Coronary artery (tissue), 2 donors: Measurements from ENCODE around the gene RGS17.
"Not testable (repeated sequence)": the region's sequence is repeated elsewhere in the genome, so short reads cannot be mapped to it uniquely, and the experiment has no call there.

Experiments
- DNase-seq: peaks from one replicate; pipeline ENCODE4 v3.0.0-alpha.2; 2017; ENCODE audit warnings: low spot score
- H3K27ac ChIP-seq, 2 donors: fragments of 200-600 bp; sonication (generic); one replicate each; pipeline ENCODE4 v1.5.1; 2016 to 2019
- H3K4me3 ChIP-seq: fragments of 200-600 bp; sonication (generic); 2 replicates; pipeline ENCODE4 v1.5.1; 2016; ENCODE audit warnings: mild to moderate bottlenecking, moderate library complexity
- TF ChIP-seq, protein P1 (sequence below): fragments of 200-600 bp; sonication (generic); IDR thresholded peaks from one replicate; pipeline ENCODE4 v1.5.1; 2019; ENCODE audit warnings: antibody characterized with exemption

RGS17 gene

DNA sequence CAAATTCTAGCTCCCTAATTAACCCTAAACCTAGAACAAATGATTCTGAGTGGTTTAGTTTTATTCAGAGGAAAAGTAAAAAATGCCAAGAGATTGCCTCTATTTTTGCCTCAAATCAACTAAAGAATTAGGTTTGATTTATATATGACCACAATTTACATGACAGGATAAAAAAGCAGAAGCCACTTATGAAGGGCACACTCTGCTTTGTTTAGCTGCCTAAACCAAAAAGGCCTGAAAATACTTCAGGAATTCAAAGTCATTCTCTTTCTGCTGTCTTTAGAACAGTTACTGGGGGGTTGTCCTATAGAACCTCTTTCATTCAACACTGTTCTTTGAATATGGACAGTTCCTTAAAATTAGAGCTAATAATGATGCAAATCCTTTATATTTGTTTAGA, 153.5 kb downstream of the RGS17 start:
- H3K27ac ChIP-seq, result no peak overlapping the region
- DNase-seq, result no peak
- H3K4me3 ChIP-seq, result no peak overlapping the region
- TF ChIP-seq, protein P1, sequence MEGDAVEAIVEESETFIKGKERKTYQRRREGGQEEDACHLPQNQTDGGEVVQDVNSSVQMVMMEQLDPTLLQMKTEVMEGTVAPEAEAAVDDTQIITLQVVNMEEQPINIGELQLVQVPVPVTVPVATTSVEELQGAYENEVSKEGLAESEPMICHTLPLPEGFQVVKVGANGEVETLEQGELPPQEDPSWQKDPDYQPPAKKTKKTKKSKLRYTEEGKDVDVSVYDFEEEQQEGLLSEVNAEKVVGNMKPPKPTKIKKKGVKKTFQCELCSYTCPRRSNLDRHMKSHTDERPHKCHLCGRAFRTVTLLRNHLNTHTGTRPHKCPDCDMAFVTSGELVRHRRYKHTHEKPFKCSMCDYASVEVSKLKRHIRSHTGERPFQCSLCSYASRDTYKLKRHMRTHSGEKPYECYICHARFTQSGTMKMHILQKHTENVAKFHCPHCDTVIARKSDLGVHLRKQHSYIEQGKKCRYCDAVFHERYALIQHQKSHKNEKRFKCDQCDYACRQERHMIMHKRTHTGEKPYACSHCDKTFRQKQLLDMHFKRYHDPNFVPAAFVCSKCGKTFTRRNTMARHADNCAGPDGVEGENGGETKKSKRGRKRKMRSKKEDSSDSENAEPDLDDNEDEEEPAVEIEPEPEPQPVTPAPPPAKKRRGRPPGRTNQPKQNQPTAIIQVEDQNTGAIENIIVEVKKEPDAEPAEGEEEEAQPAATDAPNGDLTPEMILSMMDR, result no peak

DNA sequence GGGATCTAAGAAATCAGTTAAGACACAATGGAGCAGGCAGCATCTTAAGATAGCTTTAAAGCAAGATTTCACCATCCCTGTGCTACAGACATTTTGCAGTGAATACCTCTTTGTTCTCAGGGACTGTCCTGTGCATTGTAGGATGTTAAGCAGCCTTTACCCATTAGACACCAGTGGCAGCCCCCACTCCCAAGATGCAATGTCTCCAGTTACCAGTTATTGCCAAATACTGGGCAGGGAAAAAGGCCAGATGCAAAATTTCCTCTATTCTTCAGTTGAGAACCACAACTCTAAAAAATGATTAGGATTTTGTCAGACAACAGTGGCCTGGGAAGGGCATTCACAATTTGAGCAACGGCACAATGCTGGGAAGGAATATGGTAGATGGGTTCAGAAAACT, 154.3 kb downstream of the RGS17 start:
- DNase-seq, result no peak
- TF ChIP-seq, protein P1, result no peak
- Histone ChIP-seq H3K27ac (no peak overlapping the region), H3K4me3 (no peak overlapping the region)

DNA sequence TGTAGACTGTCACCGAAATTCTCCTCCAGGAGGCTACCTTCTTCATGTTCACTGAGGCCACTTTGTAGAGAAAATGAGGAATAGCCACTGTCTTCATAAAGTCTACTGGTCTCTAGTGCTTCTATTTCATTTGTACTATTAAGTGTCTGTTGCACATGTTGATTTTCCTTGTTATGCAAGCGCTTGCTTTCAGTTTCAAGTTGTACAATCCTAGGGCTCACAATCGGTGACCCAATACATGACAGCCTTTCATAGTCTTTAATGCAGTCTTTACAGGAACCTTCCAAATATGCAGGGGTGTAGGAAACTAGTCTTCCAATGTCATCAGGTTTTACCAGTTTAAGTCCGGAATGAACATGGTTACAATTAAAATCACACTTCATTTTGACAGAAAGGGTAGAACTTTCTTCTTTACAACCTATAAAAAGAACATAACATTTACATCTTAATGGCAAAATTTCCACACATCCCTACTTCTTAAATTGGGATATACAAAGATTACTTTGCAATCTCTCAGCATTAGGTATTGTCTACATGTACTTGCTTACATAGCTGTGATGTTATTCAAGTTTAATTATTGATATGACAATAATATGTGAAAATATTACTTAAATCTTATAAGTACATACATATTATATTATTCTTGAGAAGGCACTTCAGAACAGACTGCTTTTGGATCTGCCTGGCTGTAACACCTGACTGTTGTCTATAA, 155.7 kb downstream of the RGS17 start:
- H3K4me3 ChIP-seq, result no peak overlapping the region
- DNase-seq, result no peak
- TF ChIP-seq, protein P1, result no peak
- H3K27ac ChIP-seq, result no peak overlapping the region

DNA sequence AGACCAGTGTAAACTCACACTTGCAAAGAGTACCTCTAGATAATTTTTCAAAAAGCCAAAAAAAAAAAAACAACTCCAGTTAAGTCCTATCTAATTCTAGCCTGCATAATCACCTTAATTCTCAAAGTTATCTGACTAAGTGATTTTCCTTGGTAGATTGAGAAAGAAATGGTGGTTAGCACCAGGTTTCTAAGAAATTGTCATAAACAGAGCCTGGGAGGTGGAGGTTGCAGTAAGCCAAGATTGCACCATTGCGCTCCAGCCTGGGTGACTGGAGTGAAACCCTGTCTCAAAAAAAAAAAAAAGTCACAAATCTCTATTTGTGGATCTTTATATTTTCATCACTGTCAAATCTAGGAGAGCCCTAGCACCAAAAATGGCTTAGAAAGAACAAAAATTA, 157.2 kb downstream of the RGS17 start:
- DNase-seq, result no peak
- Histone ChIP-seq H3K27ac (no peak overlapping the region), H3K4me3 (no peak overlapping the region)
- TF ChIP-seq, protein P1, result no peak

DNA sequence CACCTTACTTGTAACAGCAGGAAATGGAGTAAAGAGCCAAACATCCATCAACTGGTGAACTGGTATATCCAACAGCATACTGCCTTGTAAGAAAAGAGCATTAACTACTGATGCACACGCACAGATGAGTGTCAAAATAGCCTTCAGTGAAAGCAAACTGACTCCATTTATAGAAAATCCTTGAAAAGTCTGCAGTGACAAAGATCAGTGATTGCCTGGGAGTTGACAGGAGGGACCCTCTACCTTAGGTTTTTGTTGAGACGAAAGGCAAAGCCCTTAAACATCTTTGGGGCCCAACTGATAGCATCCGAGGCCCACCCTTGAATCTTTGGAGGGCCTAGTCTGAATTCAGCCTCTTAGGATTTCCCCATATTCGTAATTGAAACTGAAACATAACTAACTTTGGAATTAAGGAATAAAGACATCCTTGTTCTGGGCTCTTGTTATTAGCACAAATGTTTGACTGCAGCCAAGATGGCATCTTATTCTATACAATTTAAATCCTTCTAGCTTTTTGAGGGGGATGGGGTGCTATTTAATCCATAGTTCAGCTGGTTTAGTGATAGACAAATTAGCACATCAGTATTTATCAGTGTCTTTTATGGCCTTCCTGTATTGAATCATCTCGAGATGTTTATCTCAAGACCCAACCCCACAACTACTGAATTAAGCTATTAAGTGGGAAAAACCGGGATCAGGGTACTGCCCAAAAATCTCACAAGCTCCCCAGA, 161.2 kb downstream of the RGS17 start:
- H3K27ac ChIP-seq, result no peak overlapping the region
- H3K4me3 ChIP-seq, result no peak overlapping the region
- TF ChIP-seq, protein P1, result no peak
- DNase-seq, result no peak

DNA sequence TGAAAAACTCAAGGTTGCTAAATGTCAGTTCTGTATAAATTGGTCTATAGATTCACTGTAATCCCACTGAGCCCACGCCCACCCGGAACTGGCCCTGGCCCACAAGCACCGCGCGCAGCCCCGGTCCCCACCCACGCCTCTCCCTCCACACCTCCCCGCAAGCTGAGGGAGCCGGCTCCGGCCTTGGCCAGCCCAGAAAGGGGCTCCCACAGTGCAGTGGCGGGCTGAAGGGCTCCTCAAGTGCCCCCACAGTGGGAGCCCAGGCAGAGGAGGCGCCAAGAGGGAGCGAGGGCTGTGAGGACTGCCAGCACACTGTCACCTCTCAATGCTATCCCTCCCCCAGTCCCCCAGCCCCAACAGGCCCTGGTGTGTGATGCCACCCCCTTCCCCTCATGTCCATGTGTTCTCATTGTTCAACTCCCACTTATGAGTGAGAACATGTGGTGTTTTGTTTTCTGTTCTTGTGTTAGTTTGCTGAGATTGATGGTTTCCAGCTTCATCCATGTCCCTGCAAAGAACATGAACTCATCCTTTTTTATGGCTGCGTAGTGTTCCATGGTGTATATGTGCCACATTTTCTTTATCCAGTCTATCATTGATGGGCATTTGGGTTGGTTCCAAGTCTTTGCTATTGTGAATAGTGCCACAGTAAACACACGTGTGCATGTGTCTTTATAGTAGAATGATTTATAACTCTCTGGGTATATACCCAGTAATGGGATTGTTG, 164.8 kb downstream of the RGS17 start:
- H3K4me3 ChIP-seq, DNase-seq, H3K27ac ChIP-seq: not testable (repeated sequence)

DNA sequence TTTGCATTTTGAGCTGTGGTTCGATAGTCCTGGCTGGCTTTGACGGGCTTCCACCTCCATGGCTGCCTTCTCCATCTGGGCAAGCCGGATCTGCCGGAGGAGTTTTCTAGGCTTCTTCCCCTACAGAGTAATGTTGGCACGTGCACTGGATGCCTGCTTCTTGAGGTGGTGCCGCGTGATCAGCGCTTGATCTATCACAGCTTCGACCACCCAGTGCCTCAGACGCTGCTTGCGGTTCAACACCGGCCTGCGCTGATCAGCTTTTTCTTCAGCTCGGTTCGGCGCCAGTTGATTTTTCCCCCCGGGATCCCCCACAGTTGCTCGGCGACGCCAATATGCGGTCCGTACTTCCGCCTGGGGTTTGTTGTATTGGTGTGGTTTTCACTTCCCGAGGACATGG, 171.7 kb downstream of the RGS17 start:
- H3K4me3 ChIP-seq, result no peak overlapping the region
- TF ChIP-seq, protein P1, result no peak
- no peak for DNase-seq
- no peak overlapping the region for H3K27ac ChIP-seq
